ENCODE results near the gene STK4. TPM values are rescaled to one million over a fixed set of nuclear protein-coding genes. Genes with fewer than 3 reads are reported as not detected.

STK4 gene
- total and polyA plus RNA-seq, 2 of the 8 experiments (the other 6 are each of a cell fraction or from before 2014, with no cell fraction given), result 12.0 to 34.3 TPM

DNA sequence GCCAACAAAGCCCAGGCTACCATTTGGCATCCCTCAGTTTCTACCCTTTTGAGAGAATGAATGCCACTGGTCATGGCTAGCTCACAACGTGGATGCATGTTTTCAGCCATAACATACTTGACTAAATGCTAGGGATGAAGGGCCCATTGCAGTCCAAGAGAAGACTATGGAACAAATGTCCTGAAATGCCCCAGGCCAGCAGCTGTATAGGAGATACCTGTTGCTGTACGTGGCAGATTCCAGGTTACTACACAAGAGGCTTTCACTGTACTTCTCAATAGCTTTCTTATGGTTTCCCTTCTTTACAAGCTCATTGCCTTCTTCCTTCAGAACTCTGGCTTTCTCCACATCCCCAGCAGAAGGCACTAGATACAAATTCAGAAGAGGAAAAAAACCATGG lies 17.8 kb upstream of the STK4 start:
- Histone ChIP-seq H3K4me2 (ENCODE audit: insufficient read depth in 1 of 2, low read depth in 2 of 2, low read length in 2 of 2) (no peak overlapping the region), H3K56ac (replicated peaks; ENCODE audit: insufficient read length, low read depth, low read length) (no peak overlapping the region), H4K8ac (ENCODE audit: extremely low read depth, insufficient read depth, low read length) (no peak overlapping the region), H3K27ac (ENCODE audit: low read depth, low read length) (no peak overlapping the region), H3K9me3 (ENCODE audit: insufficient read depth in 2 of 2, low read depth in 1 of 2, low read length in 1 of 2) (no peaks in the 10 kb centered on the region), H3K4me1 (replicated peaks in 1 of 4; ENCODE audit: control insufficient read depth in 3 of 4, insufficient read depth in 4 of 4, low read length in 3 of 4) (no peaks in the 10 kb centered on the region), H2BK5ac (ENCODE audit: low read depth, low read length) (no peak overlapping the region), H3K23ac (ENCODE audit: insufficient read length) (no peak overlapping the region), H4K5ac (ENCODE audit: insufficient read length, low read depth, low read length) (no peak overlapping the region), H3K36me3 (ENCODE audit: control insufficient read depth in 2 of 4, insufficient read depth in 4 of 4, low read length in 3 of 4) (peaks cover 9 to 67% (median 48%) of the 10 kb centered on the region in 4 experiments), H2BK20ac (ENCODE audit: low read length) (no peak overlapping the region), H3K27me3 (replicated peaks in 1 of 4; ENCODE audit: control insufficient read depth in 3 of 4, extremely low read depth in 1 of 4, insufficient read depth in 3 of 4, low read length in 3 of 4) (no peaks in the 10 kb centered on the region), H2BK12ac (ENCODE audit: low read depth, low read length) (no peak overlapping the region), H2BK120ac (replicated peaks; ENCODE audit: low read depth, low read length) (no peak overlapping the region), H4K20me1 (replicated peaks in 1 of 2; ENCODE audit: control insufficient read depth in 1 of 2, insufficient read depth in 2 of 2, low read length in 2 of 2) (peaks cover 2% of the 10 kb centered on the region in 2 experiments), H2AK5ac (ENCODE audit: low read depth, low read length) (no peak overlapping the region), H3K4me3 (ENCODE audit: extremely low read depth in 1 of 4, insufficient read depth in 2 of 4, low read depth in 3 of 4, low read length in 4 of 4) (no peak overlapping the region), H2AFZ (ENCODE audit: low read length) (no peak overlapping the region), H3K14ac (ENCODE audit: insufficient read length) (no peak overlapping the region), H3K9ac (replicated peaks in 1 of 4; ENCODE audit: extremely low read depth in 1 of 4, low read depth in 3 of 4, low read length in 3 of 4) (no peak overlapping the region), H3K18ac (ENCODE audit: extremely low read depth, low read length) (no peak overlapping the region), H3K4ac (replicated peaks; ENCODE audit: insufficient read length, low read depth, low read length) (no peak overlapping the region), H2BK15ac (ENCODE audit: low read length) (no peak overlapping the region), H4K91ac (replicated peaks; ENCODE audit: insufficient read length, low read length) (no peak overlapping the region), H3K23me2 (ENCODE audit: low read depth, low read length) (no peaks in the 10 kb centered on the region), H3K79me1 (ENCODE audit: low read depth, low read length) (no peaks in the 10 kb centered on the region), H3K79me2 (ENCODE audit: control insufficient read depth in 1 of 2, insufficient read depth in 2 of 2, low read length in 2 of 2) (no peaks in the 10 kb centered on the region)
- ChIA-PET POLR2A (ENCODE audit: partially characterized antibody) (interaction anchor here (0.8 to 1.1 kb wide), 2 partner anchors 13 to 28 kb away, joined by 3 to 4 read pairs; no protein-coding TSS in a partner anchor), CTCF (ENCODE audit: partially characterized antibody) (interaction anchor here (1.2 to 1.5 kb wide), 2 partner anchors 41 to 51 kb away, joined by 3 to 5 read pairs; no protein-coding TSS in a partner anchor)
- FAIRE-seq (no peak), DNase-seq (ENCODE audit: low read depth in 1 of 2, low spot score in 2 of 2) (no peak)
- 86% methylated on average over 2 of the region's 2 CpGs; no CpG with 5 or more reads in 1 of the 2 experiments for WGBS, 2 experiments (ENCODE audit: extremely low coverage in 1 of 2, insufficient coverage in 1 of 2, insufficient read length in 1 of 2, insufficient replicate concordance in 2 of 2, low coverage in 1 of 2, low lambda C conversion rate in 2 of 2, missing lambda C conversion rate in 1 of 2)
- TF ChIP-seq, protein P1, sequence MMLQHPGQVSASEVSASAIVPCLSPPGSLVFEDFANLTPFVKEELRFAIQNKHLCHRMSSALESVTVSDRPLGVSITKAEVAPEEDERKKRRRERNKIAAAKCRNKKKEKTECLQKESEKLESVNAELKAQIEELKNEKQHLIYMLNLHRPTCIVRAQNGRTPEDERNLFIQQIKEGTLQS (IDR thresholded peaks at IDR 0.05; ENCODE audit: insufficient read depth, low read depth, low read length), result no peak
- no peak for TF ChIP-seq POLR2AphosphoS5 (IDR thresholded peaks at IDR 0.05; ENCODE audit: low read depth, low read length)

All from H1 (cell line).